Endothelial cell (in vitro differentiated cells): ENCODE data around the gene ICAM2. TPM values are rescaled to one million over a fixed set of nuclear protein-coding genes. Genes with fewer than 3 reads are reported as not detected.

Source experiments
- DNase-seq: peaks from one replicate; pipeline ENCODE4 v3.0.0; 2021; ENCODE audit warnings: low spot score
- H3K27ac Mint-ChIP-seq: one replicate; pipeline ENCODE4 v1.8.0; 2021; ENCODE audit warnings: mixed read lengths, inconsistent platforms; ENCODE audit not compliant: unreplicated experiment
- H3K27me3 Mint-ChIP-seq: one replicate; pipeline ENCODE4 v1.8.0; 2021; ENCODE audit warnings: mild to moderate bottlenecking, moderate library complexity, mixed read lengths, inconsistent platforms; ENCODE audit not compliant: unreplicated experiment
- H3K36me3 Mint-ChIP-seq: one replicate; pipeline ENCODE4 v1.8.0; 2021; ENCODE audit warnings: mild to moderate bottlenecking, low read depth, mixed read lengths, inconsistent platforms; ENCODE audit not compliant: unreplicated experiment
- H3K4me1 Mint-ChIP-seq: one replicate; pipeline ENCODE4 v1.8.0; 2021; ENCODE audit warnings: mild to moderate bottlenecking, mixed read lengths, inconsistent platforms; ENCODE audit not compliant: unreplicated experiment
- H3K4me3 Mint-ChIP-seq: one replicate; pipeline ENCODE4 v1.8.0; 2021; ENCODE audit warnings: mild to moderate bottlenecking, mixed read lengths, inconsistent platforms; ENCODE audit not compliant: unreplicated experiment
- H3K9me3 Mint-ChIP-seq: one replicate; pipeline ENCODE4 v1.8.0; 2021; ENCODE audit warnings: mixed read lengths, inconsistent platforms; ENCODE audit not compliant: unreplicated experiment
- CTCF ChIP-seq: fragments of 200-600 bp; sonication (generic); IDR thresholded peaks from one replicate; pipeline ENCODE4 v1.5.0; 2021; ENCODE audit warnings: antibody characterized with exemption; ENCODE audit not compliant: unreplicated experiment
- total RNA-seq: library from RNA; stranded (reverse); fragmentation: NEBNext Ultra II Directional; extraction: Animal tissue kit (Norgen Biotek cat#: 25700); gene quantifications from one replicate; pipeline ENCODE4 v1.2.1, GENCODE V29; 2021; ENCODE audit not compliant: unreplicated experiment

ICAM2 gene
- total RNA-seq, 1 donor from 2014 or later = 52.1 TPM

- H3K27ac Mint-ChIP-seq = no peak overlapping the region
- H3K27me3 Mint-ChIP-seq = peaks cover 3% of the 10 kb centered on the region
- peaks cover 38% of the 10 kb centered on the region for H3K36me3 Mint-ChIP-seq
- no peaks in the 10 kb centered on the region for H3K4me1 Mint-ChIP-seq
- DNase-seq = no peak
- H3K9me3 Mint-ChIP-seq = no peaks in the 10 kb centered on the region
- TF ChIP-seq CTCF = no peak
- no peak overlapping the region for H3K4me3 Mint-ChIP-seq
Observed at GRCh38 chr17:64045176-64045575, 24.7 kb upstream of the ICAM2 start.

GRCh38 chr17:64042700-64043485 lies 22.5 kb upstream of the ICAM2 start:
- peaks cover 3% of the 10 kb centered on the region for H3K27me3 Mint-ChIP-seq
- no peak overlapping the region for H3K4me3 Mint-ChIP-seq
- H3K9me3 Mint-ChIP-seq = no peaks in the 10 kb centered on the region
- no peak for DNase-seq
- H3K36me3 Mint-ChIP-seq = peaks cover 43% of the 10 kb centered on the region
- H3K4me1 Mint-ChIP-seq = no peaks in the 10 kb centered on the region
- TF ChIP-seq CTCF = no peak
- H3K27ac Mint-ChIP-seq = no peak overlapping the region

GRCh38 chr17:64041912-64042311 lies 21.5 kb upstream of the ICAM2 start:
- peaks cover 3% of the 10 kb centered on the region for H3K27me3 Mint-ChIP-seq
- no peak overlapping the region for H3K4me3 Mint-ChIP-seq
- no peak for TF ChIP-seq CTCF
- no peak for DNase-seq
- H3K9me3 Mint-ChIP-seq = no peaks in the 10 kb centered on the region
- peaks cover 38% of the 10 kb centered on the region for H3K36me3 Mint-ChIP-seq
- no peaks in the 10 kb centered on the region for H3K4me1 Mint-ChIP-seq
- H3K27ac Mint-ChIP-seq = no peak overlapping the region

- Mint-ChIP-seq H3K4me1 (no peaks in the 10 kb centered on the region), H3K4me3 (no peak overlapping the region), H3K27ac (no peak overlapping the region), H3K36me3 (peaks cover 32% of the 10 kb centered on the region), H3K27me3 (peaks cover 3% of the 10 kb centered on the region), H3K9me3 (no peaks in the 10 kb centered on the region)
- TF ChIP-seq CTCF = no peak
- no peak for DNase-seq
Observed at GRCh38 chr17:64040206-64040605, 19.8 kb upstream of the ICAM2 start.

GRCh38 chr17:64039106-64039400 lies 18.6 kb upstream of the ICAM2 start:
- no peaks in the 10 kb centered on the region for H3K9me3 Mint-ChIP-seq
- no peak for DNase-seq
- H3K27ac Mint-ChIP-seq = no peak overlapping the region
- H3K4me1 Mint-ChIP-seq = no peaks in the 10 kb centered on the region
- no peak for TF ChIP-seq CTCF
- no peak overlapping the region for H3K4me3 Mint-ChIP-seq
- peaks cover 27% of the 10 kb centered on the region for H3K36me3 Mint-ChIP-seq
- H3K27me3 Mint-ChIP-seq = no peaks in the 10 kb centered on the region
